ENCODE data around the gene ABI1. TPM values are rescaled to one million over a fixed set of nuclear protein-coding genes. Genes with fewer than 3 reads are reported as not detected.
"Not testable (repeated sequence)": the region's sequence is repeated elsewhere in the genome, so short reads cannot be mapped to it uniquely, and the experiment has no call there.

The ABI1 gene
- total RNA-seq, 1 donor from 2014 or later, result 33.8 TPM

DNA sequence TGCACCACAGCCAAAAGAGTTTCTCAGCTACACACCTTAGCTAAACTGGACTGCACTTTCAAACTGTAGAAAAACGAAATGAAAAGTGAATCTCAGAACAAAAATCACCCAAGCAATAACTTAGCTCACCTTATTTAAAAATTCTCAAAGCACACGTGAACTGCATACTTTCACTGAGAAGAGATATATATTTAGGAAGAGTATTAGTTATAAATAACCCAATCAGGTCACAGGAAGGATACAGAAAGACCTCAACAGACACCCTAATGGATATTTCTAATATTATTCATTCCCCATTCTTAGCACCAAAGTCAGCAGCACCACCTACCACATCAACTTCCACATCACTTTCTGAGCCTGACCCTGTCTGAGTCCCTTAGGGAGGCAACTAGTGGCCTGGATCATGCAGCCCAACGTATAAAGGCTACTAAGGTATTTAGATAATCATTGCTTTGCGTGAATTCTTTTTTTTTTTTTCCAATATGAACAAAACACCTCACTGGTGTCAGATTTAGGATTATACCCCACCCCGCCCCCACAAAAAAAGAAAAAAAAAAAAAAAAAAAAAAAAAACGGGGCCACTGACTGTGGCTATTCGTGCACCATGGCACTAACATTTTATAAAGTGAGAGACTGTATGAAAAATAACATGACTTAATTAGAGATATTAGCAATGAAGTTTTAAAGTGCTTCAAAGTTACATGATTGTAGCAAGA is 2.6 kb downstream of the ABI1 start:
- intact Hi-C loops (cut with DNase I), result no loop called here
- no peak for DNase-seq (ENCODE audit: low spot score)

GRCh38 chr10:26857553-26857952 is 3.2 kb downstream of the ABI1 start:
- DNase-seq (ENCODE audit: low spot score); intact Hi-C loops (cut with DNase I): not testable (repeated sequence)

- intact Hi-C loops (cut with DNase I), result no loop called here
- no peak for DNase-seq (ENCODE audit: low spot score)
Observed at GRCh38 chr10:26855186-26855585, 5.6 kb downstream of the ABI1 start.

DNA sequence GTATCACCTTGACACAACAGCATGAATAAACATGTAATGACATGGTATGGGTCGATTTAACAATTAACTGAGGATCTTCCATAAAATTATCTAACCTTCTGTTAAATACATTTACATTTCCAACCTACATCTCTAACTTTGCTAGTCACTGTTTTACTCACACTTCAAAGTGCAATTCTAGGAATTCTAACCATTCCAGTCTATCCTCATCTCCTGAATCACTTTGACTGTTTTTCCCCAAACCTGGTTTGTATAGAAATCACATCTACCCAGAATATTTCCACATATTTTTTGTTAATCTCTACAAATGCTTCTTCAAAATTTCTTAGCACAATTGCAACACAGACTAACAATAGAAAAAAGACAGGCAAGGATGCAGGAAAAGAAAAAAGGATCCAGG is 6.2 kb downstream of the ABI1 start:
- intact Hi-C loops (cut with DNase I), result no loop called here
- no peak for DNase-seq (ENCODE audit: low spot score)

GRCh38 chr10:26844396-26844975 is 16.3 kb downstream of the ABI1 start:
- intact Hi-C loops (cut with DNase I), result no loop called here
- DNase-seq (ENCODE audit: low spot score), result no peak

DNA sequence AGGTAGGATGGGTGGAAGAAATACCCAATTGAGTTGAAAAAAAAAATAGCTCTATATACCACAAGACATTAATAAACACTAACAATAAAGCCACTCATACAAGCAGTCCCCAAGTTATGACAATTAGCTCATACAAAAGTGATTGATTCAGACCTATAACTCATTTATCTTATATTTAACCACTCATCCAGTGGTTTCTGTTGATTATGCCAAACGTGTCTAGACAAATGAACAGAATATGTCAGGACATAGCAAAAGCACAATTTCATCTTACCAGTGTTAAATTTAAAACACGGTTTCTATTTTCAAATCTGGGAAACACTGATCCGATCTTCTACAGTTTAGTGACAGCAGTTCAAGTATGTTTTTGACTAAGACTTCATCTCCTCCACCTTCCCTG is 17.0 kb downstream of the ABI1 start:
- intact Hi-C loops (cut with DNase I), result no loop called here
- DNase-seq (ENCODE audit: low spot score), result no peak

DNA sequence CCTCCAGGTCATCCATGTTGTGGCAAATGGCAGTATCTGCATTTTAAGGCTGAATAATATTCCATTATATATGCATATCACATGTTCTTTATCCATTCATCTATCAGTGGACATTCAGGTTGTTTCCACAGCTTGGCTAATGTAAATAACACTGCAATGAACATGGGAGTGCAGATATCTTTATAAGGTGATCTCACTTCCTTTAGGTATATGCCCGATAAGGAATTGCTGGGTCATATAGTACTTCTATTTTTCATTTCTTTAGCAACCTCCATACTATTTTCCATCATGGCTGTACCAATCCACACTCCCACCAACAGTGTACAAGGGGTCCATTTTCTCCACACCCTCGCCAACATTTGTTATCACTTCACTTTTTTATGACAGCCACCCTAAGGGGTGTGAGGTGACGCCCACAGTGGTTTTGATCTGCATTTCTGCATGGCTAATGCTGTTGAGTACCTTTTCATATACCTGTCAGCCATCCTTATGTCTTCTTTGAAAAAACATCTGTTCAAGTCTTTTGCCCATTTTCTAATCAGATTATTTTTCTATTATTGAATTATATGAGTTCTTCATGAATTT is 18.9 kb downstream of the ABI1 start:
- intact Hi-C loops (cut with DNase I), result no loop called here
- DNase-seq (ENCODE audit: low spot score), result no peak

DNA sequence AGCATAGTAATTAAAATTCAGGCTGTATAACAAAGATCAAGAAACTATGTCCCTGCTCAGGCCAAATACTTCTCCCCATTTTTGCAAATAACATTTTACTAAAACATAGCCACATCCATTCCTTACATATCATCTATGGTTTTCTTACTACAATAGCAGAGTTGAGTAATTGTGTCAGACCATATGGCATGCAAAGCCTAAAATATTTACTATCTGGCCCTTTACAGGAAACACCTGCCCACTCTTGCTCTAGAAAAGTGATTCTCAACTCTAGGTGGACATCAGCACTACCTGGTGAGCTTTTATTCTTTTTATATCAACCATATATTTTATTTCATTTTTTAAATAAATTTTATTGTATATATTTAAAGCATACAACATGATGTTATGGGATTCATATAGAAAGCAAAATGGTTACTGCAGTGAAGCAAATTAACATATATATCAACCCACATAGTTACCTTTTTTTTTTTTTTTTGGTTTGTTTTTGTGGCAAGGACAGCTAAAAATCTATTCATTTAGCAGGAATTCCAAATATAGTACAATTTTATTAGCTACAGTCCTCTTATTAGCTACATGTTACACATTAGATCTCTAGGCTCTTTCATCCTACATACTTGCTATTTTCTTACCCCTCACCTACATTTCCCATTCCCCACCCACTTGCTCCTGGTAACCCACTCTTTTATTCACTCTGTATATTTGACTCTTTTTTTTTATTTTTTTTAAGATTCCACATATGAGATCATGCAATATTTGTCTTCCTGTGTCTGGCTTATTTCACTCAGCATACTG is 19.6 kb downstream of the ABI1 start:
- intact Hi-C loops (cut with DNase I), result no loop called here
- no peak for DNase-seq (ENCODE audit: low spot score)

- DNase-seq (ENCODE audit: low spot score), result no peak
- intact Hi-C loops (cut with DNase I), result no loop called here
Observed at GRCh38 chr10:26839966-26840627, 20.7 kb downstream of the ABI1 start.

DNA sequence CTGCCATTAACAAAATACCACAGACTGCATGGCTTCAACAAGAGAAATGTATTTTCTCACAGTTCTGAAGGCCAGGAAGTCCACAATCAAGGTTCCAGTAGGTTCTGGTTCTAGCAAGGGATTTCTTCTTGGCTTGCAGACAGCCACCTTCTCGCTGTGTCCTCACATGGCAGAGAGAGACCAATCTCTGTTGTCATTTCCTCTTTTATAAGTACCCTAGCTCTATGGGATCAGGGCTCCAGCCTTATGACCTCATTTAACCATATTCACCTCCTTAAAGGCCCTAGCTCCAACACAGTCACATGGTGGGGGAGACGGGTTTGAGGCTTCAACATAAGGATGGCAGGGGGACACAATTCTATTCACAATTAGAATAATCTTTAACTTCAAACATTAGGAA is 23.6 kb downstream of the ABI1 start:
- DNase-seq (ENCODE audit: low spot score), result no peak
- intact Hi-C loops (cut with DNase I), result no loop called here

DNA sequence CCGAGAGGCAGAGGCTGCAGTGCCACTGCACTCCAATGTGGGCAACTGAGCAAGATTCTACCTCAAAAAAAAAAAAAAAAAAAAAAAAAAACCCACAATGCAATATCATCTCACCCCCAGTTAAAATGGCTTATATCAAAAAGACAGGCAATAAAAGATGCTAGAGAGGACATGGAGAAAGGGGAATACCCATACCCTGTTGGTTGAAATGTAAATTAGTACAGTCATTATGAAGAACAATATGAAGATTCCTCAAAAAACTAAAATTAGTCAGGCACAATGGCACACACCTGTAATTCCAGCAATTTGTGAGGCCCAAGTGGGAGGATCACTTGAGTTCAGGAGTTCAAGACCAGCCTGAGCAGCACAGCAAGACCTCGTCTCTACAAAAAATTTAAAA is 25.7 kb downstream of the ABI1 start:
- intact Hi-C loops (cut with DNase I), result no loop called here
- no peak for DNase-seq (ENCODE audit: low spot score)

GRCh38 chr10:26832960-26833359 is 27.8 kb downstream of the ABI1 start:
- intact Hi-C loops (cut with DNase I), result no loop called here
- no peak for DNase-seq (ENCODE audit: low spot score)

GRCh38 chr10:26831936-26832335 is 28.8 kb downstream of the ABI1 start:
- intact Hi-C loops (cut with DNase I), result no loop called here

DNA sequence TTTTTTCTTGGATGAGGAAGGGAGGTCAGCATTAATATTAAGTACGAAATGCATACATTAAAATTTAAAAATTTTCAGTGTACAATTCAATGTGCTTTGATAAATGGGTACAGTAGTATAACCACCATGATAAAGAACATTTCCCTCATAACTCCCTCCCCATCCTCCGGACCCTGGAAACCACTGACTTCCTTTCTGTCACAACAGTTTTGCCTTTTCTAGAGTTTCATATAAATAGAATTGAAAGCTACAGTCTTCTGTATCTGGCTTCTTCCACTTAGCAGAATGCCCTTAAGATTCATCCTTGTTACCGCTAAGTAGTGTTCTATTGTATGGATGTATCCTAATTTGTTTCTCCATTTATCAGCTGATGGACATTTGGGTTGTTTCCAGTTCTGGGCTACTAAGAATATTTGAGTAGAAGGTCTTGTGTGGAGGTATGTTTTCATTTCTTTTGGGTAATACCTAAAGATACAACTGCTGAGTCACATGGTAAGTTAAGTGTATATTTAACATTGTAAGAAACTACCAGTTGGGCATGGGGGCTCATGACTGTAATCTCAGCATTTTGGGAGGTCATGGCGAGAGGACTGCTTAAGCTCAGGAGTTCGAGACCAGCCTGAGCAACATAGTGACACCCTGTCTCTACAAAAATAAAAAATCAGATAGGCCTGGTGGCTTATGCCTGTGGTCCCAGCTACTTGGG is 30.8 kb downstream of the ABI1 start:
- DNase-seq (ENCODE audit: low spot score), result no peak
- intact Hi-C loops (cut with DNase I), result no loop called here

More at GRCh38 chr10:26831936-26832335, 28.8 kb downstream of the ABI1 start:
- DNase-seq (ENCODE audit: low spot score), result no peak

DNA sequence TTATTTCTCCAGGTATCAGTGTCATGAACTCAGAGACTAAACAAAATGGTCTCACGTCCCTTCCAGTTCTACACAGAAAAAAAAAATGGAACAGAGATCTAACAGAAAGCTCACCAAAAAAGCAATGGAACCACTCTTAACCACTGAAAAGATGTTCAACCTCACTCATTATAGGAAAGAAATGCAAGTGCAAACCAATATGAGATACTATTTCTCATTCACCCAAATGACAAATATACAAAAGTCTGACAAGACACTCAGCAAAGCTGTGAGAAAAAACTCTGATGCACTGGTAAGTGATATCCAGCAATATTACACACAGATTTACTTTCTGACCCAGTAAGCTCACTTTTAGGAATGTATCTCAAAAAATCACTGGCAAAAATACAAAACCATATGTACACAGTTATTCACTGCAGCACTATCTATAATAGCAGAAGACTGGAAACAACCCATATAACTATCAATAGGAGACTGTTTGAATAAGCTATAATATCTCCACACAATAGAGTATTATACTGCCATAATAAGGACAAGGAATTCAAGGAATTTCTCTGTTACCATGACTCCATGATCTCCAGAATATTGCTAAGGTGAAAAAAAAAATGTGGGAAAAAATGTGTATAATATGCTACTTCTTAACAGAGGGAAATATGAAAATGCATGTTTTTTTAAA is 36.6 kb downstream of the ABI1 start:
- no peak for DNase-seq (ENCODE audit: low spot score)
- intact Hi-C loops (cut with DNase I), result no loop called here

GRCh38 chr10:26821699-26822570 is 38.8 kb downstream of the ABI1 start:
- DNase-seq (ENCODE audit: low spot score), result no peak
- intact Hi-C loops (cut with DNase I), result no loop called here

DNA sequence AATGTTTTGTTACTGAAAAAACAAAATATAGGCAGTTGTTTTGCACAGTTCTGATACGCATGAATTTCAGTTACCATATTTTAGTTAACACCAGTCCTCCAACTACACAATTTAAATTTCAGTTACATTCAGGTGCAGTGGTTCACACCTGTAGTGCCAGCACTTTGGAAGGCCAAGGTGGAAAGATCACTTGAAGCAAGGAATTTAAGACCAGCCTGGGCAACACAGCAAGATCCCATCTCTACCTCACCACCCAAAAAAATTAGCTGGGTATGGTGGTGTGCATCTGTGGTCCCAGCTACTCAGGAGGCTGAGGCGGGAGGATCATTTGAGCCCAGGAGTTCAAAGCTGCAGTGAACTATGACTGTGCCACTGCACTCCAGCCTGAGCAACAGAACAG is 45.3 kb downstream of the ABI1 start:
- no peak for DNase-seq (ENCODE audit: low spot score)
- intact Hi-C loops (cut with DNase I), result no loop called here
